LNCAP (cell line): ENCODE results near the gene SRSF4.

Experiments used
- CTCF ChIP-seq: fragments of 450-650 bp; IDR thresholded peaks from 2 replicates; pipeline ENCODE4 v1.5.1; 2017; ENCODE audit warnings: mild to moderate bottlenecking

SRSF4 gene

GRCh38 chr1:29142714-29143113, 39.0 kb downstream of the SRSF4 start:
- TF ChIP-seq CTCF = no peak

GRCh38 chr1:29136391-29136915, 45.2 kb downstream of the SRSF4 start:
- TF ChIP-seq CTCF = no peak

DNA sequence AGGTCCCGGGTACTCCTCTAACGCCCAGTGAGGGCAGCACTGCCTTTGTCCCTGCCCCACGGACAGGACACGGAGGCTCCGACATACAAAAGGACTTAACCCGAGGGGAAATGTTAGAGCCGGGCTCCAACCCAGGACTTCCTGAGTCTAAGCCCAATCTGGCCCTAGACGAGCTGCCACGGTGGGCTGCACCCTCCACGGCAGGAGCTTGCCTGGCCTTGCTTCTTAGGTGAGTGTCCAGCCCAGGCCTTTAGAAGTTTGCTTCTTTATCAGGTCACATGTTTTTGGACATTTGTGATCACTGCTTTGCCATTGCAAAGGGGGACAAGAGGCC, 47.0 kb downstream of the SRSF4 start:
- no peak for TF ChIP-seq CTCF

DNA sequence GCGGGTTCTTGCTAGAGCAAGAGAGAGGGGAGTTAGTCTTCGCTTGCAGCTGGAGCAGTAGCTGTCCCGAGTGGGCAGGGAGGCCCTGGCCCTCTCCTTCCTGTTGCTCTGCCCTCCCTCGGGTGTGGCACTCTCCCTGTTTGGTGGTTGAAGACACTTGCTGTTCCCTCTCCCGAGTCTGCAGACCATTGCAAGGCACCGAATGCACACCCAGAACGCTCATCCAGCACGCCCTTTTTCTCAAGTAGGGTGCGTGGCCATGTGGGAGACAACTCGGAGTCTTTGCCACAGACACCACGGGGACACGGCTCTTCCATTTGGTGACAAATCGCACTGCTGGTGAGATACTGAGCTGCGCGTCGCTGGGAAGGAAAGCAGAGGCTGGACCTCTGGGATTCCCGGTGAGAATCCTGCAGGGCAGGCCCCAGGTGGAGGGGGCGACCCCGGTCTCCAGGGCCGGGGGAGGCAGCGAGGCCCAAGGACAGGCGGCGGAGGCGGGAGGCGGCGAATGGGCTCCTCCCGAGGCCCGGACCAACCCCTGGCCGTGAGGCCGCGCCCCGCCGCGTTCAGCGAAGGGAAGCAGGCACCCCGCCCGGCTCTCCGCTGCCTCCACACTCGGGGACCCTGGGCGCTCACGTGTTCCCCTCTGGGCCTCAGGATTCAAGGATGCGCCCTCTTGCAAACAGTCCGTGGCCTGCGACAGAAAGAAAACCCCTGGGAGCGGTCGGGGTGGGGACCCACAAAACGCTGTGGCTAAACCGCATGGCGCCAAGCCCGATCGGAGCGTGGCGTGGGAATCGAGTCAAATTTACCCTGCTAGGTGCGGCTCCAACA, 47.6 kb downstream of the SRSF4 start:
- TF ChIP-seq CTCF = no peak

DNA sequence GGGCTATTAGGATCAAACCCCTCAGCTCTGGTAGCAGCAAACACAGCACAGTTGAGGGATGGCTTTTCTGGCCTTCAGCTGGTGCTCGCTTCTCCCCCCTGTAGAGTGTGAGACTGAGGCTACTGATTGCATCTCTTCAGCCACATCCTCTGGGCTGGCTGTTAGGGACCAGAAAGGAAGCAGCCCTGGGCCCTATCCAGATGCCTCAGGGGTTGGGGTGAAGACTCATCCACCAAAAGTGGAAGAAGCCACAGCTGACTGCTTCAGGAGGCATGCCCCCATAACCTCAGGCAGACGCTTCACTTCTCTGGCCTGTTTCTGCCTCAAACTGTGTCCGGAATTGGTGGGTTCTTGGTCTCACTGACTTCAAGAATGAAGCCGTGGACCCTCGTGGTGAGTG, 51.8 kb downstream of the SRSF4 start:
- TF ChIP-seq CTCF = no peak

GRCh38 chr1:29128739-29129138, 53.0 kb downstream of the SRSF4 start:
- no peak for TF ChIP-seq CTCF

- no peak for TF ChIP-seq CTCF
These were observed 55.5 kb downstream of the SRSF4 start for GRCh38 chr1:29126198-29126597.

DNA sequence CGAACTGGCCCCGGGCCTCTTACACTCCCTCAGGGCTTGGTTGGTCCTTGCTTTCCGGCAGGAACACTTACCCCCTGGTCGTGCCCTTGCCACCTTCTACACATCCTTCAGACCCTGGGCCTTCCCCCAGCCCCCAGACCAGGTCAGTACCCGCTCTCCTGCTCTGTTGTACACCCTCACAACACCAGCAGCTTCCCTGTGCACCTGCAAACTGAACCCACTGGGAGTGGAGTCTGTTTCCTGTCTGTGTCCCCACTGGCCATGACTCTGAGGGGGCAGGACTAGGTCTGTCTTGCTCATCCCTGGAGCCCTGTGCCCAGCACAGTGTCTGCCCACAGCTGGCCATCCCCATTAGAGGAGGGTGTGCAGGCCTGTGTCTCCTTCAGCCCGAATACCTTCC, 55.9 kb downstream of the SRSF4 start:
- TF ChIP-seq CTCF = no peak
